MV-4-11 (cell line): ENCODE results near the gene LENEP.
A peak's percentile ranks its signal among the peaks of the same experiment; 100 is the strongest.

Experiments used
- DNase-seq: peaks from one replicate; lab custom pipeline; 2025; lab: John Stamatoyannopoulos, UW

The LENEP gene

GRCh38 chr1:155010211-155010918, 17.0 kb downstream of the LENEP start:
- peak; percentile 65 for DNase-seq

GRCh38 chr1:155011004-155011416, 17.6 kb downstream of the LENEP start:
- no peak for DNase-seq

- DNase-seq: no peak
These were observed 18.1 kb downstream of the LENEP start for GRCh38 chr1:155011437-155012025.

- DNase-seq: peak; percentile 72
These were observed 18.7 kb downstream of the LENEP start for GRCh38 chr1:155012026-155012546.

- DNase-seq: peak; percentile 16
These were observed 19.6 kb downstream of the LENEP start for GRCh38 chr1:155012776-155013602.

GRCh38 chr1:155013632-155014031, 20.2 kb downstream of the LENEP start:
- no peak for DNase-seq

- no peak for DNase-seq
These were observed 21.5 kb downstream of the LENEP start for GRCh38 chr1:155014709-155015508.

GRCh38 chr1:155015527-155016230, 22.3 kb downstream of the LENEP start:
- DNase-seq: no peak

GRCh38 chr1:155016231-155016831, 22.9 kb downstream of the LENEP start:
- no peak for DNase-seq

- peak; percentile 70 for DNase-seq
These were observed 23.9 kb downstream of the LENEP start for GRCh38 chr1:155017041-155017945.

GRCh38 chr1:155017946-155018316, 24.5 kb downstream of the LENEP start:
- DNase-seq: no peak

GRCh38 chr1:155018617-155019348, 25.4 kb downstream of the LENEP start:
- DNase-seq: no peak

GRCh38 chr1:155019377-155020245, 26.2 kb downstream of the LENEP start:
- DNase-seq: no peak

- DNase-seq: no peak
These were observed 28.9 kb downstream of the LENEP start for GRCh38 chr1:155022136-155022926.

GRCh38 chr1:155022927-155023236, 29.5 kb downstream of the LENEP start:
- DNase-seq: peak; percentile 31

GRCh38 chr1:155023627-155024026, 30.2 kb downstream of the LENEP start:
- DNase-seq: no peak

GRCh38 chr1:155024315-155024714, 30.9 kb downstream of the LENEP start:
- DNase-seq: no peak
